Activated T-helper 17 cell treated with anti-CD3 and anti-CD28 coated beads, Interleukin-2, amount 50 U/mL, for 72 hours (primary cell): Measurements from ENCODE around the gene TOMM7. TPM values are rescaled to one million over a fixed set of nuclear protein-coding genes. Genes with fewer than 3 reads are reported as not detected.
"Not testable (repeated sequence)": the region's sequence is repeated elsewhere in the genome, so short reads cannot be mapped to it uniquely, and the experiment has no call there.

Experiments used
- ATAC-seq: fragments of 150-1000 bp; cut with Tn5 transposase; replicated peaks from 2 replicates; pipeline ENCODE4 v1.10.0; 2021; ENCODE audit warnings: mild to moderate bottlenecking, moderate library complexity
- H3K27ac Mint-ChIP-seq: one replicate; pipeline ENCODE4 v1.8.0; 2022; ENCODE audit warnings: mixed read lengths
- H3K27me3 Mint-ChIP-seq: one replicate; pipeline ENCODE4 v1.8.0; 2022; ENCODE audit warnings: mixed read lengths
- H3K36me3 Mint-ChIP-seq: one replicate; pipeline ENCODE4 v1.8.0; 2022; ENCODE audit warnings: low read depth, mild to moderate bottlenecking, mixed read lengths
- H3K4me1 Mint-ChIP-seq: one replicate; pipeline ENCODE4 v1.8.0; 2022; ENCODE audit warnings: mixed read lengths
- H3K4me3 Mint-ChIP-seq: one replicate; pipeline ENCODE4 v1.8.0; 2022; ENCODE audit warnings: mild to moderate bottlenecking, mixed read lengths
- H3K9me3 Mint-ChIP-seq: one replicate; pipeline ENCODE4 v1.8.0; 2022; ENCODE audit warnings: mixed read lengths
- total RNA-seq, 2 donors: library from RNA; stranded (reverse); gene quantifications; one replicate each; pipeline ENCODE4 v1.2.3, GENCODE V29; 2022

Gene TOMM7
- total RNA-seq, 2 donors from 2014 or later: 262 to 281 TPM

GRCh38 chr7:22859641-22860290 is 37.1 kb upstream of the TOMM7 start:
- Mint-ChIP-seq H3K27me3 (no peaks in the 10 kb centered on the region), H3K4me3 (no peak overlapping the region), H3K27ac (peak overlapping the region; percentile 82), H3K36me3 (peaks cover 96% of the 10 kb centered on the region), H3K9me3 (no peaks in the 10 kb centered on the region), H3K4me1 (peaks cover 15% of the 10 kb centered on the region)
- ATAC-seq: no peak

- ATAC-seq: peak; percentile 64
- Mint-ChIP-seq H3K27me3 (no peaks in the 10 kb centered on the region), H3K9me3 (no peaks in the 10 kb centered on the region), H3K4me3 (peak overlapping the region; percentile 61), H3K36me3 (peaks cover 92% of the 10 kb centered on the region), H3K4me1 (peaks cover 10% of the 10 kb centered on the region), H3K27ac (peak overlapping the region; percentile 82)
These were observed 36.3 kb upstream of the TOMM7 start for GRCh38 chr7:22858640-22859561.

- peaks cover 10% of the 10 kb centered on the region for H3K4me1 Mint-ChIP-seq
- ATAC-seq: no peak
- peak overlapping the region; percentile 61 for H3K4me3 Mint-ChIP-seq
- peak overlapping the region; percentile 82 for H3K27ac Mint-ChIP-seq
- H3K9me3 Mint-ChIP-seq: no peaks in the 10 kb centered on the region
- no peaks in the 10 kb centered on the region for H3K27me3 Mint-ChIP-seq
- peaks cover 86% of the 10 kb centered on the region for H3K36me3 Mint-ChIP-seq
These were observed 35.6 kb upstream of the TOMM7 start for GRCh38 chr7:22858274-22858639.

GRCh38 chr7:22856416-22856815 is 33.8 kb upstream of the TOMM7 start:
- H3K4me3 Mint-ChIP-seq: peak overlapping the region; percentile 93
- no peaks in the 10 kb centered on the region for H3K27me3 Mint-ChIP-seq
- peaks cover 68% of the 10 kb centered on the region for H3K36me3 Mint-ChIP-seq

GRCh38 chr7:22855049-22855392 is 32.4 kb upstream of the TOMM7 start:
- Mint-ChIP-seq H3K36me3 (peaks cover 54% of the 10 kb centered on the region), H3K9me3 (no peaks in the 10 kb centered on the region), H3K4me3 (peak overlapping the region; percentile 93), H3K4me1 (peaks cover 10% of the 10 kb centered on the region), H3K27me3 (no peaks in the 10 kb centered on the region), H3K27ac (peak overlapping the region; percentile 82)
- ATAC-seq: peak; percentile 3

More at GRCh38 chr7:22856416-22856815, 33.8 kb upstream of the TOMM7 start:
- no peaks in the 10 kb centered on the region for H3K9me3 Mint-ChIP-seq
- peaks cover 10% of the 10 kb centered on the region for H3K4me1 Mint-ChIP-seq
- no peak overlapping the region for H3K27ac Mint-ChIP-seq
- ATAC-seq: no peak

GRCh38 chr7:22854158-22855048 is 31.8 kb upstream of the TOMM7 start:
- no peaks in the 10 kb centered on the region for H3K27me3 Mint-ChIP-seq
- peaks cover 48% of the 10 kb centered on the region for H3K36me3 Mint-ChIP-seq
- peak overlapping the region; percentile 82 for H3K27ac Mint-ChIP-seq
- ATAC-seq: peak; percentile 72
- H3K4me1 Mint-ChIP-seq: peaks cover 10% of the 10 kb centered on the region
- H3K4me3 Mint-ChIP-seq: peak overlapping the region; percentile 93
- H3K9me3 Mint-ChIP-seq: no peaks in the 10 kb centered on the region

GRCh38 chr7:22853674-22854157 is 31.1 kb upstream of the TOMM7 start:
- H3K27ac Mint-ChIP-seq: peak overlapping the region; percentile 82
- peaks cover 4% of the 10 kb centered on the region for H3K4me1 Mint-ChIP-seq
- H3K36me3 Mint-ChIP-seq: peaks cover 41% of the 10 kb centered on the region
- no peaks in the 10 kb centered on the region for H3K27me3 Mint-ChIP-seq
- no peaks in the 10 kb centered on the region for H3K9me3 Mint-ChIP-seq
- peak; percentile 37 for ATAC-seq
- H3K4me3 Mint-ChIP-seq: peak overlapping the region; percentile 93

GRCh38 chr7:22853138-22853537 is 30.5 kb upstream of the TOMM7 start:
- Mint-ChIP-seq H3K4me1 (no peaks in the 10 kb centered on the region), H3K4me3 (peak overlapping the region; percentile 93), H3K36me3 (peaks cover 35% of the 10 kb centered on the region), H3K27me3 (no peaks in the 10 kb centered on the region), H3K27ac (no peak overlapping the region), H3K9me3 (no peaks in the 10 kb centered on the region)
- ATAC-seq: no peak

GRCh38 chr7:22851145-22851544 is 28.5 kb upstream of the TOMM7 start:
- H3K36me3 Mint-ChIP-seq: peaks cover 16% of the 10 kb centered on the region
- H3K27me3 Mint-ChIP-seq: no peaks in the 10 kb centered on the region
- H3K27ac Mint-ChIP-seq: no peak overlapping the region
- no peaks in the 10 kb centered on the region for H3K9me3 Mint-ChIP-seq
- no peaks in the 10 kb centered on the region for H3K4me1 Mint-ChIP-seq
- ATAC-seq: no peak
- no peak overlapping the region for H3K4me3 Mint-ChIP-seq

GRCh38 chr7:22850394-22850793 is 27.7 kb upstream of the TOMM7 start:
- H3K27me3 Mint-ChIP-seq, H3K27ac Mint-ChIP-seq, ATAC-seq: not testable (repeated sequence)

GRCh38 chr7:22849662-22850061 is 27.0 kb upstream of the TOMM7 start:
- Mint-ChIP-seq H3K27me3 (no peaks in the 10 kb centered on the region), H3K36me3 (peaks cover 3% of the 10 kb centered on the region), H3K4me3 (no peak overlapping the region), H3K9me3 (no peaks in the 10 kb centered on the region), H3K27ac (no peak overlapping the region), H3K4me1 (no peaks in the 10 kb centered on the region)
- no peak for ATAC-seq

More at GRCh38 chr7:22850394-22850793, 27.7 kb upstream of the TOMM7 start:
- H3K4me3 Mint-ChIP-seq, H3K4me1 Mint-ChIP-seq, H3K36me3 Mint-ChIP-seq, H3K9me3 Mint-ChIP-seq: not testable (repeated sequence)

GRCh38 chr7:22849172-22849571 is 26.5 kb upstream of the TOMM7 start:
- no peak overlapping the region for H3K4me3 Mint-ChIP-seq

GRCh38 chr7:22846961-22847360 is 24.3 kb upstream of the TOMM7 start:
- H3K4me3 Mint-ChIP-seq: no peak overlapping the region
- no peaks in the 10 kb centered on the region for H3K36me3 Mint-ChIP-seq
- H3K27ac Mint-ChIP-seq: no peak overlapping the region
- no peak for ATAC-seq
- no peaks in the 10 kb centered on the region for H3K27me3 Mint-ChIP-seq
- no peaks in the 10 kb centered on the region for H3K9me3 Mint-ChIP-seq
- H3K4me1 Mint-ChIP-seq: no peaks in the 10 kb centered on the region

More at GRCh38 chr7:22849172-22849571, 26.5 kb upstream of the TOMM7 start:
- H3K27ac Mint-ChIP-seq: no peak overlapping the region
- ATAC-seq: no peak
- no peaks in the 10 kb centered on the region for H3K4me1 Mint-ChIP-seq
- H3K9me3 Mint-ChIP-seq: no peaks in the 10 kb centered on the region
- no peaks in the 10 kb centered on the region for H3K36me3 Mint-ChIP-seq
- H3K27me3 Mint-ChIP-seq: no peaks in the 10 kb centered on the region

- Mint-ChIP-seq H3K4me3 (no peak overlapping the region), H3K27me3 (no peaks in the 10 kb centered on the region), H3K9me3 (no peaks in the 10 kb centered on the region), H3K4me1 (no peaks in the 10 kb centered on the region), H3K36me3 (no peaks in the 10 kb centered on the region), H3K27ac (peak overlapping the region; percentile 14)
- ATAC-seq: no peak
These were observed 22.7 kb upstream of the TOMM7 start for GRCh38 chr7:22845221-22845834.
